Measurements from ENCODE around the gene CERK.
"Not testable (repeated sequence)": the region's sequence is repeated elsewhere in the genome, so short reads cannot be mapped to it uniquely, and the experiment has no call there.

The CERK gene

GRCh38 chr22:46648225-46648820, 89.7 kb downstream of the CERK start:
- not testable (repeated sequence) for DNase-seq (ENCODE audit: low read depth)

- DNase-seq (ENCODE audit: low read depth), result no peak
Measured at GRCh38 chr22:46646531-46647215, 91.4 kb downstream of the CERK start.

GRCh38 chr22:46642840-46643480, 95.1 kb downstream of the CERK start:
- not testable (repeated sequence) for DNase-seq (ENCODE audit: low read depth)

- no peak for DNase-seq (ENCODE audit: low read depth)
Measured at GRCh38 chr22:46641811-46642266, 96.2 kb downstream of the CERK start.

DNA sequence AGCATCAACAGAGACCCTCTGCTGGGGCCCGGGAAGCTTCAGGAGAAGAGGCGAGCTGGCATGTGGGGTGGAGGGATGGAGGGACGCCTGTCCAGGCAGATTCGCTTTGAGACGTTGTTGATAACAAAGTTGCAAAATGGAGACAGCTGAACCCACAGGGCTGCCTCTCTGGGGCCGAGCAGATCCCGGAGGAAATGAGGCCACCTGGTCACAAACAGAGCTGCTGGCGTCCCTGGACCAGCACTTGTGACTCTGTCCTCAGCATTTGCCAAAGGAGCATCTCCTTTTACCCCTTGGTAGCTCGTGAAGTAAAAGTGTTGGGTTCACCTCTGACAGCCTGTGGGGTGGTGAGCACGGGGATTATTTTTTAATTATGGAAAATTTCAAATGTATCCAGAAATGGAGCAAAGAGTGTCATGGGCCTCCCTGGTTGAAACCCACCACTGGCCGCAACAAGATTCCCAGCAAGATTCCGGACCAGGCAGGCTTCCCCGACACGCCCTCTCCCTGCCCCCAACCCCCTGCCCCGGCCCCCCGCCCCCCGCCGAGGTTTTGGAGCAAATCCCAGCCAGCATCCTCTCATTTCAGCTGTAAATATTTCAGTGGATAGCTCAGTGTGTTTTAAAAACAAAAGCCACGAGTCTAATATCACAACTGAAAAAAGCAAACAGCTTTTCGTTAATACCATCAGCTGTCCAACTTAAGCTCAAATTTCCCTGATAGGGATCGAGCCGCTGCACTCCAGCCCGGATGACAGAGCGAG, 97.6 kb downstream of the CERK start:
- DNase-seq (ENCODE audit: low read depth), result no peak

DNA sequence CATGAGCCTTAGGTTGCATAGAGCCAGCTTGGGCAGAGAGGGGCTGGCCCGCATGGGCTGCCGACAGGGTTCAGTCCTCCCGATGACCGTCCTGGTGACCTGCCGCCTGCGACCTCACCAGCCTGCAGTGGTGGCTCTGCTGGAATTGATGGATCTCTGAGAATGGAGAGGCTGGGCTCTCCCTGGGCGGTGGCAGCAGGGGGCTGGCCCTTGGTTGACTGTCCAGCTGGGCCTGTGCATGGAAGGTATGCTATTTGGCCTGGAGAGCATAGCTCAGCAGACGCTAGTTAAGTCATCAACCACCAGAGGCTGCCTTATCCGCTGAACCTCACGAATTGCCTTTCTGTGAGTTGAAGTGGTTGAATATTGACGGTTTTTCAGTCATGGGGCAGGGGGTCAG, 98.2 kb downstream of the CERK start:
- DNase-seq (ENCODE audit: low read depth), result no peak

DNA sequence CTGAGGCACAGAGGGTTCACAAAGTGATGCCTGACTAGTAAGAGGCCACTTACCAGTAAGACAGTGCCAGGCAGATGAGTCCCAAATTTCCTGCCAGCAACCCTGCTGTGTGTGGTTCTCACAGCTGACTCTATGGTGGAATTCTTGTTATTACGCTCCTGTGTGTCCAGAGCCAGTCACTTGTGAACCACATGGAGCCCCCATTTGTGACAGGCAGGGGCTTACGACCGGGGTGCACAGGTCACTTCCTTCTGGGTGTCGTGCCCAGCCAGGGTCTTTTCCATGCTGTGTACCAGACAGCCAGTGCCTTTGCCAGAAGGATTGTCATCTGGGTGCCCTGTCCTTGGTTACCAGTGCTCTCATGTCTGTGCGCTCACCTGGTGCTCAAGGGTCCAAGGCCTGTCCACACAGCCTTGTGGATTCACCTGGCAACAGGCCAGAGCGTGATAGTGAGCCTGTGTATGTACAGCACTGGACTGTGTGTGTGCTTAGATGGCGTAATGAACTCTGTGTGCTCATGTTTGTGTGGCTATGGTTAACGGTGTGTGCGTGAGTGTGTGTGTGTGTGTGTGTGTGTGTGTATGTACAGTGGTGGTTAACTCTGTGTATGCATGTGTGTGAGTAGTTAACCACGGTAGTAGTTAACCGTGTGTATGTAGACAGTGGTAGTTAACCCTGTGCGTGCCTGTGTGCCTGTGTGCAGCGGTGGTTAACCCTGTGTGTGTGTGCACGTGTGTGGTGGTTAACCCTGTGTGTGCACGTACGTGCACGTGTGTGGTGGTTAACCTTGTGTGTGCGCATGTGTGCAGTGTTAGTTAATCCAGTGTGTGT, 99.2 kb downstream of the CERK start:
- DNase-seq (ENCODE audit: low read depth), result no peak

- DNase-seq (ENCODE audit: low read depth), result no peak
Measured at GRCh38 chr22:46637711-46638600, 100.1 kb downstream of the CERK start.

- no peak for DNase-seq (ENCODE audit: low read depth)
Measured at GRCh38 chr22:46636221-46637002, 101.6 kb downstream of the CERK start.

DNA sequence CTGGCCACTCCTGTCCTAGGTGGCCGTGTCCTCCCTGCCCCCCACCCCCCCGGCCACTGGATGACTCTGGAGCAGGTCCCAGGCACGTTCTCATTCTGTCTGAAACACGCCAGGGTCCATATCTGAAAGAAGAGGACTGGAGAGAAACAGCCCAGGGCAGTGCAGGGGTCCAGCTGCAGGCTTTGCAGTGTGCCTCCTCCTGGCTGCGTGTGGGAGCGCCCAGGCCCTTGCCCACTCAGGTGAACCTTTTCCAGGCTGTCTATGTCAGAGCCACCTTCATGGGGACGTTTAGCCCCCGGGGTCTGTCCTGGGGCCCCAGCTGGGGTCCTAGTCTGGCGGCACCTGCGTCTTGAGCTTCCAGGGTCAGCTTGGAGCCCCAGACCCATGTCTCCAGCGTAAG, 102.3 kb downstream of the CERK start:
- no peak for DNase-seq (ENCODE audit: low read depth)

GRCh38 chr22:46634973-46635685, 102.9 kb downstream of the CERK start:
- not testable (repeated sequence) for DNase-seq (ENCODE audit: low read depth)

Measured in stimulated activated CD8-positive, alpha-beta memory T cell treated with anti-CD3 and anti-CD28 coated beads, Interleukin-12 subunit alpha, Interleukin-12 subunit beta, amount 100 ng/mL, for 1 hour (primary cell).